Esophagus squamous epithelium (tissue), 5 donors: Measurements from ENCODE around the gene TOP2A. TPM values are rescaled to one million over a fixed set of nuclear protein-coding genes. Genes with fewer than 3 reads are reported as not detected.

Experiments used
- DNase-seq: peaks from one replicate; lab custom pipeline; 2025; lab: John Stamatoyannopoulos, UW
- H3K27ac ChIP-seq, 4 donors: fragments of 200-600 bp; sonication (generic); one replicate each; pipeline ENCODE4 v1.5.1; 2016 to 2019; ENCODE audit warnings: mild to moderate bottlenecking in 1 of 4
- H3K27me3 ChIP-seq, 4 donors: fragments of 200-600 bp; sonication (generic); 1 replicate in 3 of 4; 2 replicates in 1 of 4; pipeline versions ENCODE4 v1.5.1 to v1.6.0; 2017 to 2021; ENCODE audit warnings: antibody characterized with exemption in 1 of 4
- H3K36me3 ChIP-seq, 3 donors: fragments of 200-600 bp; sonication (generic); one replicate each; pipeline ENCODE4 v1.5.1; 2016 to 2019
- H3K4me1 ChIP-seq, 3 donors: fragments of 200-600 bp; sonication (generic); one replicate each; pipeline ENCODE4 v1.5.1; 2017 to 2019
- H3K4me3 ChIP-seq, 4 donors: fragments of 200-600 bp; sonication (generic); 1 replicate in 3 of 4; 2 replicates in 1 of 4; pipeline ENCODE4 v1.5.1; 2016 to 2019; ENCODE audit warnings: mild to moderate bottlenecking in 2 of 4, moderate library complexity in 1 of 4
- H3K9me3 ChIP-seq, 3 donors: fragments of 200-600 bp; sonication (generic); one replicate each; pipeline ENCODE4 v1.5.1; 2016 to 2019
- CTCF ChIP-seq, 6 experiments: fragments of 450-650 bp in 4 of 6; fragments of 200-600 bp in 2 of 6; sonication (generic) in 2 of 6; IDR thresholded peaks; one replicate each; pipeline ENCODE4 v1.5.1; 2016 to 2019; ENCODE audit warnings: antibody characterized with exemption in 6 of 6, mild to moderate bottlenecking in 4 of 6, moderate library complexity in 4 of 6
- POLR2A ChIP-seq, 4 donors: fragments of 450-650 bp; IDR thresholded peaks; one replicate each; pipeline ENCODE4 v1.6.1; 2017; ENCODE audit warnings: antibody characterized with exemption in 4 of 4, mild to moderate bottlenecking in 4 of 4, moderate library complexity in 3 of 4
- WGBS, 2 donors: methylation state at CpG; one replicate each; pipeline ENCODE4 v1.1.5; 2018; 5-methylcytosine and 5-hydroxymethylcytosine counted together
- intact Hi-C: fragments of 100-400 bp; cut with DNase I; formaldehyde crosslinking; loops from one replicate; pipeline ENCODE4 v1.15.0; 2022
- total RNA-seq, 4 donors: library from RNA; depleted of rRNA; stranded (reverse); fragments of >200 nt; gene quantifications; one replicate each; pipeline ENCODE4 v1.1.0, GENCODE V29; 2016
- donor health status: DM: yes; HTN: yes; CAD: no.

The TOP2A gene
- 10 to 100 TPM; 24.9 to 87.1 (median 50.6) TPM for total RNA-seq

- Histone ChIP-seq H3K4me1 (peaks cover 0 to 44% (median 17%) of the 10 kb centered on the region in 3 donors), H3K4me3 (peak within 1 kb of the TSS; percentile 63 to 79 (median 74)), H3K9me3 (no peaks in the 10 kb centered on the region), H3K27me3 (peaks cover 0 to 5% (median 0%) of the 10 kb centered on the region in 4 donors), H3K27ac (peak within 1 kb of the TSS; percentile 66 to 80 (median 72)), H3K36me3 (no peaks in the 10 kb centered on the region)
- intact Hi-C loops, result loop anchor here (10.0 kb wide), 1 partner anchor 53 kb away; the partner anchor contains the start of gene GJD3
- DNase-seq, result peak; percentile 93
- 0 to 2% methylated on average over 24 to 29 of the region's 49 CpGs for whole genome bisulfite sequencing, 2 donors
- peak in 1 of 6 experiments; percentile 13 for TF ChIP-seq CTCF (IDR thresholded peaks at IDR 0.05)
- peak in 1 of 4 donors; percentile 63 for TF ChIP-seq POLR2A (IDR thresholded peaks at IDR 0.05)
Observed at GRCh38 chr17:40417609-40418427, at the start of gene TOP2A. TSS of gene TOP2A (minus strand) at chr17:40417896. CDS start at chr17:40417791, 105 bp downstream.

- TF ChIP-seq POLR2A (IDR thresholded peaks at IDR 0.05) (no peak), CTCF (IDR thresholded peaks at IDR 0.05) (no peak)
- no peak overlapping the region for H3K4me3 ChIP-seq
- no peaks in the 10 kb centered on the region for H3K36me3 ChIP-seq
- peaks cover 0 to 7% (median 0%) of the 10 kb centered on the region in 4 donors for H3K27me3 ChIP-seq
- H3K9me3 ChIP-seq, result no peaks in the 10 kb centered on the region
- 88 to 90% methylated on average over 2 of the region's 2 CpGs for WGBS, 2 donors
- peaks cover 0 to 32% (median 22%) of the 10 kb centered on the region in 3 donors for H3K4me1 ChIP-seq
- DNase-seq, result no peak
- intact Hi-C loops, result no loop called here
- H3K27ac ChIP-seq, result no peak overlapping the region
Observed at GRCh38 chr17:40467281-40467867, 49.7 kb upstream of the TOP2A start.

GRCh38 chr17:40466298-40466971 lies 48.7 kb upstream of the TOP2A start:
- H3K27ac ChIP-seq, result no peak overlapping the region
- DNase-seq, result no peak
- intact Hi-C loops, result no loop called here
- 72 to 75% methylated on average over 4 to 10 of the region's 11 CpGs for WGBS, 2 donors
- peaks cover 0 to 32% (median 22%) of the 10 kb centered on the region in 3 donors for H3K4me1 ChIP-seq
- H3K9me3 ChIP-seq, result no peaks in the 10 kb centered on the region
- H3K4me3 ChIP-seq, result no peak overlapping the region
- TF ChIP-seq CTCF (IDR thresholded peaks at IDR 0.05) (no peak), POLR2A (IDR thresholded peaks at IDR 0.05) (no peak)
- no peaks in the 10 kb centered on the region for H3K36me3 ChIP-seq
- H3K27me3 ChIP-seq, result peaks cover 0 to 7% (median 0%) of the 10 kb centered on the region in 4 donors

GRCh38 chr17:40464392-40464855 lies 46.7 kb upstream of the TOP2A start:
- Histone ChIP-seq H3K36me3 (no peaks in the 10 kb centered on the region), H3K4me1 (peaks cover 0 to 45% (median 28%) of the 10 kb centered on the region in 3 donors), H3K27me3 (peaks cover 0 to 7% (median 0%) of the 10 kb centered on the region in 4 donors), H3K9me3 (no peaks in the 10 kb centered on the region), H3K27ac (no peak overlapping the region), H3K4me3 (no peak overlapping the region)
- intact Hi-C loops, result no loop called here
- TF ChIP-seq CTCF (IDR thresholded peaks at IDR 0.05) (no peak), POLR2A (IDR thresholded peaks at IDR 0.05) (no peak)
- no peak for DNase-seq
- 76 to 84% methylated on average over 5 of the region's 5 CpGs for WGBS, 2 donors
